Neuronal stem cell (in vitro differentiated cells): ENCODE data around the gene CBLL1.

Source experiments
- DNase-seq: peaks from one replicate; pipeline ENCODE4 v3.0.0-alpha.2; 2013; ENCODE audit warnings: low spot score
- H2AFZ ChIP-seq: one replicate; pipeline ENCODE4 v1.6.1; 2013; ENCODE audit warnings: mild to moderate bottlenecking, low read length, inconsistent platforms
- H2AK5ac ChIP-seq: 2 replicates; pipeline ENCODE4 v1.6.1; 2013; ENCODE audit warnings: low read depth, mild to moderate bottlenecking, inconsistent platforms, low read length, moderate library complexity, mixed read lengths
- H2BK120ac ChIP-seq: 2 replicates; pipeline ENCODE4 v1.6.1; 2013; ENCODE audit warnings: low read depth, mild to moderate bottlenecking, inconsistent platforms, low read length, moderate library complexity, mixed read lengths
- H2BK12ac ChIP-seq: one replicate; pipeline ENCODE4 v1.6.1; 2013; ENCODE audit warnings: low read length, inconsistent platforms
- H2BK15ac ChIP-seq: 2 replicates; pipeline ENCODE4 v1.6.1; 2013; ENCODE audit warnings: mild to moderate bottlenecking, low read length, inconsistent platforms, mixed read lengths
- H2BK5ac ChIP-seq: one replicate; pipeline ENCODE4 v1.6.1; 2013; ENCODE audit warnings: inconsistent platforms, mild to moderate bottlenecking, low read length, moderate library complexity
- H3K14ac ChIP-seq: one replicate; pipeline ENCODE4 v1.6.1; 2013; ENCODE audit warnings: low read length, inconsistent platforms
- H3K18ac ChIP-seq: 2 replicates; pipeline ENCODE4 v1.6.1; 2013; ENCODE audit warnings: low read length, inconsistent platforms
- H3K23ac ChIP-seq: 2 replicates; pipeline ENCODE4 v1.6.1; 2013; ENCODE audit warnings: low read depth, mild to moderate bottlenecking, mixed read lengths, low read length, inconsistent platforms; ENCODE audit not compliant: poor library complexity
- H3K27ac ChIP-seq: replicated peaks from 3 replicates; pipeline ENCODE4 v1.5.1; 2013; ENCODE audit warnings: low read length, inconsistent platforms
- H3K27me3 ChIP-seq, 3 experiments: 2 replicates each; pipeline ENCODE4 v1.6.1; 2013; ENCODE audit warnings: low read length in 3 of 3, mild to moderate bottlenecking in 2 of 3, inconsistent platforms in 1 of 3, low read depth in 1 of 3, mixed read lengths in 1 of 3, moderate library complexity in 1 of 3; ENCODE audit not compliant: control insufficient read depth in 3 of 3, insufficient read depth in 3 of 3
- H3K36me3 ChIP-seq, 2 donors: replicated peaks in 1 of 2; 2 replicates each; pipeline ENCODE4 v1.6.1; 2013; ENCODE audit warnings: low read length in 2 of 2; ENCODE audit not compliant: control insufficient read depth in 2 of 2, insufficient read depth in 2 of 2
- H3K4ac ChIP-seq: 2 replicates; pipeline ENCODE4 v1.6.1; 2013; ENCODE audit warnings: inconsistent platforms, mild to moderate bottlenecking, low read length, moderate library complexity
- H3K4me1 ChIP-seq, 2 donors: 1 replicate in 1 of 2; 2 replicates in 1 of 2; pipeline ENCODE4 v1.6.1; 2013; ENCODE audit warnings: low read length in 2 of 2, low read depth in 1 of 2; ENCODE audit not compliant: control insufficient read depth in 2 of 2, insufficient read depth in 1 of 2
- H3K4me2 ChIP-seq: one replicate; pipeline ENCODE4 v1.6.1; 2013; ENCODE audit warnings: mild to moderate bottlenecking, low read length, inconsistent platforms; ENCODE audit not compliant: insufficient read depth, poor library complexity, severe bottlenecking
- H3K4me3 ChIP-seq, 2 donors: 2 replicates each; pipeline ENCODE4 v1.5.1; 2013; ENCODE audit warnings: low read length in 2 of 2, mild to moderate bottlenecking in 2 of 2, inconsistent platforms in 1 of 2, moderate library complexity in 1 of 2
- H3K79me1 ChIP-seq: one replicate; pipeline ENCODE4 v1.6.1; 2013; ENCODE audit warnings: low read depth, mild to moderate bottlenecking, inconsistent platforms, low read length, moderate library complexity
- H3K9ac ChIP-seq: one replicate; pipeline ENCODE4 v1.6.1; 2013; ENCODE audit warnings: mild to moderate bottlenecking, low read depth, low read length, inconsistent platforms; ENCODE audit not compliant: poor library complexity
- H3K9me3 ChIP-seq, 2 donors: replicated peaks in 1 of 2; 2 replicates each; pipeline versions ENCODE3 to v1.6.1; 2013; ENCODE audit warnings: low read length in 2 of 2, mild to moderate bottlenecking in 2 of 2, inconsistent platforms in 1 of 2, low read depth in 1 of 2, mixed read lengths in 1 of 2, moderate library complexity in 1 of 2; ENCODE audit not compliant: control insufficient read depth in 2 of 2, insufficient read depth in 1 of 2
- H4K8ac ChIP-seq: one replicate; pipeline ENCODE4 v1.6.1; 2013; ENCODE audit warnings: low read depth, mild to moderate bottlenecking, inconsistent platforms, low read length, moderate library complexity
- H4K91ac ChIP-seq: one replicate; pipeline ENCODE4 v1.6.1; 2013; ENCODE audit warnings: low read length, low read depth, mild to moderate bottlenecking, inconsistent platforms; ENCODE audit not compliant: poor library complexity
- WGBS, 2 donors: extraction: QIAGEN DNeasy Blood & Tissue Kit; methylation state at CpG; one replicate each; pipeline ENCODE4 v1.1.7; 2013; ENCODE audit warnings: missing lambda C conversion rate in 2 of 2, mixed read lengths in 1 of 2; ENCODE audit not compliant: insufficient read length in 2 of 2, insufficient replicate concordance in 1 of 2; ENCODE audit errors: extremely low coverage in 2 of 2; 5-methylcytosine and 5-hydroxymethylcytosine counted together

CBLL1 gene

DNA sequence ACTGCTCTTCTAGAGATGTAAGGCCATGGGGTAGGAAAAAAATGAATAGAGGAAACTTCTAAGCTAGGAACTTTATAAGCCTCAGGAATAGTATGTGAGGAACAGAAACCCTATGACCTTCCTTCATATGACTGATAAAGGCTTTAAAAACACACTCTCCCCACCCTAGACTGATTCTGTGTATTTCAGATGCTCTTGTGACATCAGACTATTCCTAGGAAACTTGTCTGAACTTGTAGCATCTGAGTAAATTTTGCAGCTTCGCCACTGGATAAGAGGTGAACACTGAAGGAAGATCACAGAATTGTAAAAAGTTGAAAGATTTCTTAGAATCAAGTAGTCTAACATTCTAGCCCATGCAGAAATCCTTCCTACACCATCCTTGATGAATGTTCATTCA, 31.0 kb upstream of the CBLL1 start:
- H2BK5ac ChIP-seq, result no peak overlapping the region
- H3K9me3 ChIP-seq, result no peaks in the 10 kb centered on the region
- no peak overlapping the region for H4K91ac ChIP-seq
- no peak overlapping the region for H3K18ac ChIP-seq
- no peaks in the 10 kb centered on the region for H3K27me3 ChIP-seq
- H3K9ac ChIP-seq, result no peak overlapping the region
- H3K36me3 ChIP-seq, result no peaks in the 10 kb centered on the region
- no peak overlapping the region for H3K4me3 ChIP-seq
- no peak overlapping the region for H4K8ac ChIP-seq
- no peak overlapping the region for H2AK5ac ChIP-seq
- H2BK15ac ChIP-seq, result no peak overlapping the region
- H3K27ac ChIP-seq, result no peak overlapping the region
- no peak overlapping the region for H2BK12ac ChIP-seq
- no CpG with 5 or more reads among the region's 1 CpG for WGBS, 2 donors
- no peaks in the 10 kb centered on the region for H3K79me1 ChIP-seq
- H2AFZ ChIP-seq, result no peak overlapping the region
- H3K14ac ChIP-seq, result no peak overlapping the region
- no peak overlapping the region for H2BK120ac ChIP-seq
- no peak for DNase-seq
- no peak overlapping the region for H3K4me2 ChIP-seq
- H3K4ac ChIP-seq, result no peak overlapping the region
- no peaks in the 10 kb centered on the region for H3K4me1 ChIP-seq
- H3K23ac ChIP-seq, result no peak overlapping the region

DNA sequence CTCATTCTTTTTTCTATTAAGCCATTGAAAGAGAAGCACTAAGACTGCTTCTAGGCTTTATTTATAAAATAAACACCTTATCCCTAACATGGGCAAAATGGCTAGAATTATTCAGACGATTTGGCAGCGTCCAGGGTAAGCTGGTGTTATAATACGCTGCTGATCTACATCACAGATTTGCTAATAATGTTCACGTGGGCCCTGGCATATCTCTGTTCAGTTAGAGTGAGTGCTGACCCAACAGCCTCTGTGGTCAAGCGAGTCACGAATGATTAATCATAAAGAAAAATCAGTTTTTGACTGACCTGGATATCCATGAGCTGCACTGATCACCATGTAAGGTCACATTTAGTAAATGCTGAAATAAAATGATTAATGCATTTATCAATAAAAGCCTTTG, 28.4 kb upstream of the CBLL1 start:
- no peak overlapping the region for H2AFZ ChIP-seq

DNA sequence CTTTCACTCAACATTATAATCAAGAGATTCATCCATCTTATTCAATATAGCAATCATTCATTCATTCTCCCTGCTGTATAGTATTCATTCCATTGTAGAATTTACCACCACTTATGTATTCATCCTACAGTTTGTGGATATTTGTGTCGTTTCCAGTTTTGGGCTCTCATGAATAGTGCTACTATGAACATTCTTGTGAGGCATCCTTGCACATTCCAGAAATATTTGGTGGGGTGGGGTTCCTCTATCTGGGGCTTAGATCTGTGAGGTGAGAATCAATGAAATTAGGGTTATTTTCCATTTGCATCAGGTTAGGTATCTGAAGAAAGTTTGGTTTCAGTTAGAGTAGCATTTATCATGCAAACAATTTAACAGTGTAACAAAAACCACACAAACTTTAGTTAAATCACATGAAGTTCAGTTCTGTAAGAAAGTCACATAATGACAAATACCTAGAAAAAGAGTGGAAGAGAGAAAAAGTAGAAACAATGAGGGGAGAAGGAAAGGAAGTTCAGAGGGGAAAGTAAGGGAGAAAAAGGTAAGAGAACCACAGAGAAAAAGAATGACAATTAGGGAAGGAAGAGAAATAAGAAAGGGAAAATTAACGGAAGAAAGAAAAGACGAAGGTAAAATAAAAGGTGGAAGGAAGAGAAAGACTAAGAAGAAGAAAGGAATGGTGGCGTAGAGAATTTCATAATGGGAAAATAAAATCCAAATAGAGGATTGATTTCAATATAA, 25.3 kb upstream of the CBLL1 start:
- no peaks in the 10 kb centered on the region for H3K79me1 ChIP-seq
- H4K8ac ChIP-seq, result no peak overlapping the region
- H3K4me2 ChIP-seq, result no peak overlapping the region
- no peak overlapping the region for H2BK5ac ChIP-seq
- no peak for DNase-seq
- no peak overlapping the region for H3K4me3 ChIP-seq
- H4K91ac ChIP-seq, result no peak overlapping the region
- no peak overlapping the region for H2BK15ac ChIP-seq
- no peak overlapping the region for H3K27ac ChIP-seq
- H3K4me1 ChIP-seq, result no peaks in the 10 kb centered on the region
- H3K9ac ChIP-seq, result no peak overlapping the region
- 100% methylated on average over 2 to 3 of the region's 4 CpGs for WGBS, 2 donors
- no peak overlapping the region for H3K4ac ChIP-seq
- no peak overlapping the region for H3K18ac ChIP-seq
- H3K14ac ChIP-seq, result no peak overlapping the region
- no peak overlapping the region for H2BK120ac ChIP-seq
- H3K27me3 ChIP-seq, result peaks cover 0 to 14% (median 0%) of the 10 kb centered on the region in 3 experiments
- no peaks in the 10 kb centered on the region for H3K9me3 ChIP-seq
- H2AK5ac ChIP-seq, result no peak overlapping the region
- no peak overlapping the region for H2AFZ ChIP-seq
- no peak overlapping the region for H2BK12ac ChIP-seq
- no peaks in the 10 kb centered on the region for H3K36me3 ChIP-seq
- H3K23ac ChIP-seq, result no peak overlapping the region

More for the DNA sequence above, 28.4 kb upstream of the CBLL1 start:
- H3K9me3 ChIP-seq, result no peaks in the 10 kb centered on the region
- no peak overlapping the region for H4K91ac ChIP-seq
- H4K8ac ChIP-seq, result no peak overlapping the region
- H3K18ac ChIP-seq, result no peak overlapping the region
- H3K27ac ChIP-seq, result no peak overlapping the region
- DNase-seq, result no peak
- no peak overlapping the region for H3K4ac ChIP-seq
- H3K79me1 ChIP-seq, result no peaks in the 10 kb centered on the region
- peaks cover 0 to 12% (median 0%) of the 10 kb centered on the region in 3 experiments for H3K27me3 ChIP-seq
- no peak overlapping the region for H3K14ac ChIP-seq
- no peaks in the 10 kb centered on the region for H3K4me1 ChIP-seq
- WGBS, 2 donors, result no CpG with 5 or more reads among the region's 6 CpGs
- no peak overlapping the region for H2BK120ac ChIP-seq
- no peak overlapping the region for H3K4me3 ChIP-seq
- H3K36me3 ChIP-seq, result no peaks in the 10 kb centered on the region
- no peak overlapping the region for H2AK5ac ChIP-seq
- no peak overlapping the region for H3K9ac ChIP-seq
- no peak overlapping the region for H2BK5ac ChIP-seq
- H3K4me2 ChIP-seq, result no peak overlapping the region
- no peak overlapping the region for H3K23ac ChIP-seq
- no peak overlapping the region for H2BK12ac ChIP-seq
- no peak overlapping the region for H2BK15ac ChIP-seq

DNA sequence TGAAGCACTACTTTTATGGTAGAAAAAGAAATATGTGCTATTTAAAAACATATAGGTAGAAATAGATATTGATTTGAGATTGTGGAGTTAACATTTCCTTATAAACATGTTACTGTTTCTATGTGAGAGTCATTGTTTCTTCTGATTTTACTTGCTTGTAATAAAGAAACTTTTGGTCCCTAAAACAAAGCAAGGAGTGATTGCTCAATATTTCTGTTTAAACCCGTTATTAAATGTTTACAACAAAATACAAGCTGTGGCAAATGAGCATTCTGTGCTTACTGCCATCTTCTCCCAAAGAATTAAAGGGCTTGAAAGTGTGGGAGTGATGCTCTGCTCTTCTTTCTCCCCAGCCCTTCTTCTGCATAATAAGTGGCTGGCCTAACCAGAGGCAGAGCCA, 22.7 kb upstream of the CBLL1 start:
- Histone ChIP-seq H4K91ac (no peak overlapping the region), H2BK12ac (no peak overlapping the region), H3K79me1 (no peaks in the 10 kb centered on the region), H4K8ac (no peak overlapping the region), H3K14ac (no peak overlapping the region), H3K9ac (no peak overlapping the region), H2BK15ac (no peak overlapping the region), H3K4me2 (no peak overlapping the region), H3K27me3 (peaks cover 0 to 14% (median 0%) of the 10 kb centered on the region in 3 experiments), H3K4me3 (no peak overlapping the region), H2BK120ac (no peak overlapping the region), H3K27ac (no peak overlapping the region), H2AK5ac (no peak overlapping the region), H3K9me3 (no peaks in the 10 kb centered on the region), H3K4ac (no peak overlapping the region), H3K36me3 (no peaks in the 10 kb centered on the region), H3K4me1 (no peaks in the 10 kb centered on the region), H3K23ac (no peak overlapping the region), H2BK5ac (no peak overlapping the region), H3K18ac (no peak overlapping the region), H2AFZ (no peak overlapping the region)
- no peak for DNase-seq
- no CpG with 5 or more reads among the region's 1 CpG for whole genome bisulfite sequencing, 2 donors
